GM23338 (cell line): ENCODE measurements around the gene NUSAP1. TPM values are rescaled to one million over a fixed set of nuclear protein-coding genes. Genes with fewer than 3 reads are reported as not detected.

Experiments
- ATAC-seq: fragments of 200-7000 bp; cut with Tn5 transposase; 3 replicates; pipeline ENCODE4 v1.9.1; 2020
- DNase-seq: peaks from one replicate; pipeline ENCODE4 v3.0.0-alpha.2; 2015; ENCODE audit warnings: low spot score
- H2AFZ ChIP-seq: fragments of 200-600 bp; sonication (generic); 2 replicates; pipeline ENCODE4 v1.8.0; 2016; ENCODE audit warnings: antibody characterized with exemption, mild to moderate bottlenecking, moderate library complexity
- H3F3A ChIP-seq: fragments of 200-600 bp; sonication (generic); replicated peaks from 2 replicates; pipeline ENCODE4 v1.8.0; 2017; ENCODE audit warnings: antibody characterized with exemption, mixed run types, low read depth
- H3K27ac ChIP-seq: fragments of 200-600 bp; sonication (generic); 2 replicates; pipeline ENCODE4 v1.6.1; 2016; ENCODE audit warnings: low read depth
- H3K27me3 ChIP-seq: fragments of 200-600 bp; sonication (generic); 2 replicates; pipeline ENCODE4 v1.8.0; 2016; ENCODE audit warnings: mild to moderate bottlenecking, mixed run types, moderate library complexity; ENCODE audit not compliant: insufficient read depth
- H3K36me3 ChIP-seq: fragments of 200-600 bp; sonication (generic); 2 replicates; pipeline ENCODE4 v1.8.0; 2016; ENCODE audit warnings: mild to moderate bottlenecking; ENCODE audit not compliant: insufficient read depth
- H3K4me1 ChIP-seq: fragments of 200-600 bp; sonication (generic); 2 replicates; pipeline ENCODE4 v1.8.0; 2016; ENCODE audit warnings: mild to moderate bottlenecking, moderate library complexity; ENCODE audit not compliant: insufficient read depth
- H3K4me2 ChIP-seq: fragments of 200-600 bp; sonication (generic); 2 replicates; pipeline ENCODE4 v1.7.1; 2017; ENCODE audit warnings: mixed run types
- H3K4me3 ChIP-seq: fragments of 200-600 bp; sonication (generic); 2 replicates; pipeline ENCODE4 v1.6.1; 2016; ENCODE audit warnings: mixed run types
- H3K79me2 ChIP-seq: fragments of 200-600 bp; sonication (generic); replicated peaks from 2 replicates; pipeline ENCODE4 v1.8.0; 2017; ENCODE audit warnings: mild to moderate bottlenecking; ENCODE audit not compliant: insufficient read depth
- H3K9me2 ChIP-seq: fragments of 200-600 bp; sonication (generic); 2 replicates; pipeline ENCODE4 v1.8.0; 2017; ENCODE audit not compliant: insufficient read depth
- H4K20me1 ChIP-seq: fragments of 200-600 bp; sonication (generic); replicated peaks from 2 replicates; pipeline ENCODE4 v1.8.0; 2017; ENCODE audit warnings: mild to moderate bottlenecking; ENCODE audit not compliant: insufficient read depth
- H3K27ac Mint-ChIP-seq: 2 replicates; pipeline ENCODE4 v1.8.0; 2020; ENCODE audit warnings: inconsistent platforms, mild to moderate bottlenecking, moderate library complexity, mixed read lengths
- H3K27me3 Mint-ChIP-seq: 3 replicates; pipeline ENCODE4 v1.8.0; 2022; ENCODE audit warnings: low read depth, mild to moderate bottlenecking, moderate library complexity, mixed read lengths, inconsistent platforms; ENCODE audit not compliant: insufficient read depth, poor library complexity
- H3K36me3 Mint-ChIP-seq: 3 replicates; pipeline ENCODE4 v1.8.0; 2021; ENCODE audit warnings: low read depth, mild to moderate bottlenecking, inconsistent platforms, moderate library complexity, mixed read lengths
- H3K4me1 Mint-ChIP-seq: 3 replicates; pipeline ENCODE4 v1.8.0; 2020; ENCODE audit warnings: mild to moderate bottlenecking, inconsistent platforms, mixed read lengths
- H3K4me3 Mint-ChIP-seq: 3 replicates; pipeline ENCODE4 v1.8.0; 2021; ENCODE audit warnings: moderate library complexity, mild to moderate bottlenecking, inconsistent platforms, mixed read lengths
- H3K9me3 Mint-ChIP-seq: 3 replicates; pipeline ENCODE4 v1.8.0; 2020; ENCODE audit warnings: moderate library complexity, mild to moderate bottlenecking, inconsistent platforms, mixed read lengths
- CREB1 ChIP-seq: fragments of 250-450 bp; sonication (Bioruptor Pico); IDR thresholded peaks from 2 replicates; pipeline ENCODE4 v1.5.0; 2020; ENCODE audit warnings: low read depth, mild to moderate bottlenecking, moderate library complexity
- CTCF ChIP-seq, 2 experiments: fragments of 200-600 bp in 1 of 2; sonication (generic) in 1 of 2; conservative IDR thresholded peaks; 2 replicates each; pipeline versions ENCODE4 v1.5.1 to v1.6.1; 2016 to 2017; ENCODE audit warnings: antibody characterized with exemption in 2 of 2, low read depth in 2 of 2, mild to moderate bottlenecking in 2 of 2, moderate library complexity in 1 of 2
- EZH2 ChIP-seq: fragments of 200-600 bp; sonication (generic); IDR thresholded peaks from one replicate; pipeline ENCODE4 v1.8.0; 2017; ENCODE audit warnings: antibody characterized with exemption, mild to moderate bottlenecking, low read depth; ENCODE audit not compliant: unreplicated experiment
- EZH2phosphoT487 ChIP-seq: fragments of 200-600 bp; sonication (generic); IDR thresholded peaks from one replicate; pipeline ENCODE4 v1.8.1; 2018; ENCODE audit warnings: antibody characterized with exemption; ENCODE audit not compliant: unreplicated experiment
- JUNB ChIP-seq: IDR thresholded peaks from one replicate; pipeline ENCODE4 v1.6.1; 2016; ENCODE audit warnings: antibody characterized with exemption; ENCODE audit not compliant: unreplicated experiment
- NANOG ChIP-seq: IDR thresholded peaks from 2 replicates; pipeline ENCODE4 v1.6.1; 2016; ENCODE audit warnings: antibody characterized with exemption, borderline replicate concordance
- POLR2AphosphoS5 ChIP-seq: IDR thresholded peaks from 2 replicates; pipeline ENCODE4 v1.6.1; 2016; ENCODE audit warnings: antibody characterized with exemption, low read depth
- REST ChIP-seq: IDR thresholded peaks from one replicate; pipeline ENCODE4 v1.6.1; 2018; ENCODE audit warnings: antibody characterized with exemption; ENCODE audit not compliant: unreplicated experiment
- STAT1 ChIP-seq: IDR thresholded peaks from one replicate; pipeline ENCODE4 v1.6.1; 2016; ENCODE audit warnings: antibody characterized with exemption; ENCODE audit not compliant: unreplicated experiment
- ZNF114 ChIP-seq: fragments of 250-450 bp; sonication (Bioruptor Pico); IDR thresholded peaks from 2 replicates; pipeline ENCODE4 v1.5.0; 2020; ENCODE audit warnings: mild to moderate bottlenecking, moderate library complexity
- ZNF331 ChIP-seq: fragments of 250-450 bp; sonication (Bioruptor Pico); IDR thresholded peaks from 2 replicates; pipeline ENCODE4 v1.5.0; 2020; ENCODE audit warnings: low read depth, mild to moderate bottlenecking, moderate library complexity
- polyA plus RNA-seq: library from polyadenylated mRNA; unstranded; fragments of >200 nt; fragmentation: Nextera tagmentation; extraction: Ambion mirVana; gene quantifications from 2 replicates; pipeline ENCODE4 v1.2.1, GENCODE V29; 2016
- total RNA-seq: library from RNA; depleted of rRNA; stranded (reverse); fragments of >200 nt; shearing (Covaris generic); gene quantifications from 2 replicates; pipeline ENCODE4 v1.2.3, GENCODE V29; 2014
- TF ChIP-seq, protein P1 (sequence below): fragments of 250-450 bp; sonication (Bioruptor Pico); IDR thresholded peaks from 2 replicates; pipeline ENCODE4 v1.5.0; 2020; ENCODE audit warnings: mild to moderate bottlenecking, moderate library complexity

Gene NUSAP1
- total and polyA plus RNA-seq, 2 experiments from 2014 or later = 126 to 272 TPM

- no peak for TF ChIP-seq ZNF331 (CRISPR knock-in tag)
- no peak for TF ChIP-seq STAT1
Observed at GRCh38 chr15:41347236-41347635, 14.6 kb downstream of the NUSAP1 start (continued).

GRCh38 chr15:41350057-41350717, 17.5 kb downstream of the NUSAP1 start:
- H4K20me1 ChIP-seq = peaks cover 7% of the 10 kb centered on the region
- H3K27me3 ChIP-seq = no peaks in the 10 kb centered on the region
- Mint-ChIP-seq H3K4me3 (no peak overlapping the region), H3K4me1 (no peaks in the 10 kb centered on the region), H3K27ac (no peak overlapping the region), H3K36me3 (peaks cover 82% of the 10 kb centered on the region), H3K27me3 (peaks cover 4% of the 10 kb centered on the region), H3K9me3 (no peaks in the 10 kb centered on the region)
- H3K4me2 ChIP-seq = no peak overlapping the region
- peaks cover 12% of the 10 kb centered on the region; the same call in 1 of the 2 replicates for H3K79me2 ChIP-seq
- no peak overlapping the region for H2AFZ ChIP-seq
- H3K9me2 ChIP-seq = no peaks in the 10 kb centered on the region
- no peak for ATAC-seq
- peaks cover 74% of the 10 kb centered on the region for H3K36me3 ChIP-seq
- no peak overlapping the region for H3K4me3 ChIP-seq
- H3K4me1 ChIP-seq = no peaks in the 10 kb centered on the region
- H3F3A ChIP-seq = peaks cover 3% of the 10 kb centered on the region; the same call in 1 of the 2 replicates
- no peak overlapping the region for H3K27ac ChIP-seq
- DNase-seq = no peak
- TF ChIP-seq STAT1 (no peak), ZNF114 (CRISPR knock-in tag) (no peak), CREB1 (CRISPR knock-in tag) (no peak), ZNF331 (CRISPR knock-in tag) (no peak), NANOG (no peak), EZH2phosphoT487 (no peak), CTCF (conservative IDR thresholded peaks at IDR 0.05; ENCODE audit: low read depth in 2 of 2) (no peak), JUNB (no peak), EZH2 (no peak), REST (no peak), POLR2AphosphoS5 (no peak)
- TF ChIP-seq, protein P1, sequence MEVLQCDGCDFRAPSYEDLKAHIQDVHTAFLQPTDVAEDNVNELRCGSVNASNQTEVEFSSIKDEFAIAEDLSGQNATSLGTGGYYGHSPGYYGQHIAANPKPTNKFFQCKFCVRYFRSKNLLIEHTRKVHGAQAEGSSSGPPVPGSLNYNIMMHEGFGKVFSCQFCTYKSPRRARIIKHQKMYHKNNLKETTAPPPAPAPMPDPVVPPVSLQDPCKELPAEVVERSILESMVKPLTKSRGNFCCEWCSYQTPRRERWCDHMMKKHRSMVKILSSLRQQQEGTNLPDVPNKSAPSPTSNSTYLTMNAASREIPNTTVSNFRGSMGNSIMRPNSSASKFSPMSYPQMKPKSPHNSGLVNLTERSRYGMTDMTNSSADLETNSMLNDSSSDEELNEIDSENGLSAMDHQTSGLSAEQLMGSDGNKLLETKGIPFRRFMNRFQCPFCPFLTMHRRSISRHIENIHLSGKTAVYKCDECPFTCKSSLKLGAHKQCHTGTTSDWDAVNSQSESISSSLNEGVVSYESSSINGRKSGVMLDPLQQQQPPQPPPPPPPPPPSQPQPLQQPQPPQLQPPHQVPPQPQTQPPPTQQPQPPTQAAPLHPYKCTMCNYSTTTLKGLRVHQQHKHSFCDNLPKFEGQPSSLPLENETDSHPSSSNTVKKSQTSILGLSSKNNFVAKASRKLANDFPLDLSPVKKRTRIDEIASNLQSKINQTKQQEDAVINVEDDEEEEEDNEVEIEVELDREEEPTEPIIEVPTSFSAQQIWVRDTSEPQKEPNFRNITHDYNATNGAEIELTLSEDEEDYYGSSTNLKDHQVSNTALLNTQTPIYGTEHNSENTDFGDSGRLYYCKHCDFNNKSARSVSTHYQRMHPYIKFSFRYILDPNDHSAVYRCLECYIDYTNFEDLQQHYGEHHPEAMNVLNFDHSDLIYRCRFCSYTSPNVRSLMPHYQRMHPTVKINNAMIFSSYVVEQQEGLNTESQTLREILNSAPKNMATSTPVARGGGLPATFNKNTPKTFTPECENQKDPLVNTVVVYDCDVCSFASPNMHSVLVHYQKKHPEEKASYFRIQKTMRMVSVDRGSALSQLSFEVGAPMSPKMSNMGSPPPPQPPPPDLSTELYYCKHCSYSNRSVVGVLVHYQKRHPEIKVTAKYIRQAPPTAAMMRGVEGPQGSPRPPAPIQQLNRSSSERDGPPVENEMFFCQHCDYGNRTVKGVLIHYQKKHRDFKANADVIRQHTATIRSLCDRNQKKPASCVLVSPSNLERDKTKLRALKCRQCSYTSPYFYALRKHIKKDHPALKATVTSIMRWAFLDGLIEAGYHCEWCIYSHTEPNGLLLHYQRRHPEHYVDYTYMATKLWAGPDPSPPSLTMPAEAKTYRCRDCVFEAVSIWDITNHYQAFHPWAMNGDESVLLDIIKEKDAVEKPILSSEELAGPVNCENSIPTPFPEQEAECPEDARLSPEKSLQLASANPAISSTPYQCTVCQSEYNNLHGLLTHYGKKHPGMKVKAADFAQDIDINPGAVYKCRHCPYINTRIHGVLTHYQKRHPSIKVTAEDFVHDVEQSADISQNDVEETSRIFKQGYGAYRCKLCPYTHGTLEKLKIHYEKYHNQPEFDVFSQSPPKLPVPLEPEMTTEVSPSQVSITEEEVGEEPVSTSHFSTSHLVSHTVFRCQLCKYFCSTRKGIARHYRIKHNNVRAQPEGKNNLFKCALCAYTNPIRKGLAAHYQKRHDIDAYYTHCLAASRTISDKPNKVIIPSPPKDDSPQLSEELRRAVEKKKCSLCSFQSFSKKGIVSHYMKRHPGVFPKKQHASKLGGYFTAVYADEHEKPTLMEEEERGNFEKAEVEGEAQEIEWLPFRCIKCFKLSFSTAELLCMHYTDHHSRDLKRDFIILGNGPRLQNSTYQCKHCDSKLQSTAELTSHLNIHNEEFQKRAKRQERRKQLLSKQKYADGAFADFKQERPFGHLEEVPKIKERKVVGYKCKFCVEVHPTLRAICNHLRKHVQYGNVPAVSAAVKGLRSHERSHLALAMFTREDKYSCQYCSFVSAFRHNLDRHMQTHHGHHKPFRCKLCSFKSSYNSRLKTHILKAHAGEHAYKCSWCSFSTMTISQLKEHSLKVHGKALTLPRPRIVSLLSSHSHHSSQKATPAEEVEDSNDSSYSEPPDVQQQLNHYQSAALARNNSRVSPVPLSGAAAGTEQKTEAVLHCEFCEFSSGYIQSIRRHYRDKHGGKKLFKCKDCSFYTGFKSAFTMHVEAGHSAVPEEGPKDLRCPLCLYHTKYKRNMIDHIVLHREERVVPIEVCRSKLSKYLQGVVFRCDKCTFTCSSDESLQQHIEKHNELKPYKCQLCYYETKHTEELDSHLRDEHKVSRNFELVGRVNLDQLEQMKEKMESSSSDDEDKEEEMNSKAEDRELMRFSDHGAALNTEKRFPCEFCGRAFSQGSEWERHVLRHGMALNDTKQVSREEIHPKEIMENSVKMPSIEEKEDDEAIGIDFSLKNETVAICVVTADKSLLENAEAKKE = no peak
